Activated CD8-positive, alpha-beta memory T cell treated with anti-CD3 and anti-CD28 coated beads for 1 hour (primary cell): ENCODE results near the gene FOXK2.
A peak's percentile ranks its signal among the peaks of the same experiment; 100 is the strongest.
"Not testable (repeated sequence)": the region's sequence is repeated elsewhere in the genome, so short reads cannot be mapped to it uniquely, and the experiment has no call there.

Experiments
- DNase-seq, 2 donors: peaks; one replicate each; pipeline ENCODE4 v3.0.0-alpha.2; 2020; ENCODE audit warnings: low read depth in 1 of 2; ENCODE audit errors: extremely low read depth in 1 of 2

The FOXK2 gene

GRCh38 chr17:82528484-82529265, 9.1 kb downstream of the FOXK2 start:
- DNase-seq, result no peak

DNA sequence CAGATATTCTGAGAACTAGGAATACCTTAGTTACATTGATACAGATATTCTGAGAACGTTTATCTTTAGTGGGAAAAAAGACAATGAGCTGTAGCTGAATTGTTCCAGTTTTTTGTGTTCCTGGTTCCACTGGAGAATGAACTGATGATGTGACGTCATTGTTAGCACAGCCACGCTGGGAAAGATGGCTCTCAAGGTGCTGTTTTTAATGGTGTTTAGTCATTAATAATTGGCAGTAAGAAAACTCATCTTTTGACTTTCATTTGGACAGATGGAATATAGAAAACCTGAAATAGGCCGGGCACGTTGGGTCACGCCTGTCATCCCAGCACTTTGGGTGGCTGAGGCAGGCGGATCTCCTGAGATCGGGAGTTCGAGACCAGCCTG, 10.4 kb downstream of the FOXK2 start:
- DNase-seq, result no peak

- DNase-seq, result no peak
Measured at GRCh38 chr17:82531431-82531881, 11.9 kb downstream of the FOXK2 start.

DNA sequence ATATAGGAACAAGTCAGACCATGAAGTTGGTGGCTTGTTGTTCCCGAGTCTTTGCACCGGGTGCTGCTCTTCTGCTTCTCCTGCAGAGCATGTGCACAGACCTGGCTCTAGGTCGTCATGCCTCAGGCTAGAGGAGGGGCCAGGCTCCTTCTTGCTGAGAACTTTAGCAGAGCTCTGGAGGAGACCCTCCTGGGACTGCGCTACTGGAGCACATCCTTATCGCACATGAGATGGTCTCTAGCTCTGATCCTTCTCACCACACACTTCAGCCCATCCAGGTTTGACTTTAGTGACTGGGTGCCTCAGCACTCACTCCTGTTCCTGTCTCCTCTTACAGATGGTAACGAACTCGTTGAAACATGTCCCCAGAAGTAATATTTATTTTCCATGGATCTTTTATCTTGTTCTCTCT, 14.9 kb downstream of the FOXK2 start:
- DNase-seq, result no peak

GRCh38 chr17:82536512-82537201, 17.1 kb downstream of the FOXK2 start:
- DNase-seq, result no peak

DNA sequence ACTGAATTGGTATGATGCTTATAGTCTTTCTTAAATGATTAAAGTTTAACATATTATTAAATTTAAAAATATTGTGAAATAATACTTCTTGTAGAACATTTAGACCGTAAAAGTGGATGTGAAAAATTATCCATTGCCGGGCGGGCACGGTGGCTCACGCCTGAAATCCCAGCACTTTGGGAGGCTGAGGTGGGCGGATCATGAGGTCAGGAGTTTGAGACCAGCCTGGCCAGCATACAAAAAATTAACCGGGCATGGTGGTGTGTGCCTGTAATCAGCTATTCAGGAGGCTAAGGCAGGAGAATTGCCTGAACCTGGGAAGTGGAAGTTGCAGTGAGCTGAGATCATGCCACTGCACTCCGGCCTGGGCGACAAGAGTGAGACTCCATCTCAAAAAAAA, 17.7 kb downstream of the FOXK2 start:
- not testable (repeated sequence) for DNase-seq

DNA sequence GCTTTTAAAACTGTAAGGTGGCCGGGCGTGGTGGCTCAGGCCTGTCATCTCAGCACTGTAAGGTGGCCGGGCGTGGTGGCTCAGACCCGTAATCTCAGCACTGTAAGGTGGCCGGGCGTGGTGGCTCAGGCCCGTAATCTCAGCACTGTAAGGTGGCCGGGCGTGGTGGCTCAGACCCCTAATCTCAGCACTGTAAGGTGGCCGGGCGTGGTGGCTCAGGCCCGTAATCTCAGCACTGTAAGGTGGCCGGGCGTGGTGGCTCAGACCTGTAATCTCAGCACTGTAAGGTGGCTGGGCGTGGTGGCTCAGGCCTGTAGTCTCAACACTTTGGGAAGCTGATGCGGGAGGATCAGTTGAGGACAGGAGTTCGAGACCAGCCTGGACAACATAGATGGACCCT, 19.5 kb downstream of the FOXK2 start:
- not testable (repeated sequence) for DNase-seq

DNA sequence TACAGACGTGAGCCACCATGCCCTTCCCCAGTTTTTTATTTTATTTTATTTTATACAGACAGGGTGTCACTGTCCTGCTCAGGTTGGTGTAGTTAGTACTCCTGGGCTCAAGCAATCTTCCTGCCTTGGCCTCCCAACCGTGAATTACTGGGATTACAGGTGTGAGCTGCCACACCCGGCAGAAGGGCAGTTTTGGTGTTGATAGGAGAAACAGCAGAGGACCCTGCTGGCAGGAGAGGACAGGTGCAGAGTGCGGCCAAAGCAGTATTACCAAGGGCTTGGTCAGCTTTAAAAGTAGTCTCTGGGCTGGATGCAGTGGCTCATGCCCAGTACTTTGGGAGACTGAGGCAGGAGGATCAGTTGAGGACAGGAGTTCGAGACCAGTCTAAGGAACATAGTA, 22.9 kb downstream of the FOXK2 start:
- no peak for DNase-seq

DNA sequence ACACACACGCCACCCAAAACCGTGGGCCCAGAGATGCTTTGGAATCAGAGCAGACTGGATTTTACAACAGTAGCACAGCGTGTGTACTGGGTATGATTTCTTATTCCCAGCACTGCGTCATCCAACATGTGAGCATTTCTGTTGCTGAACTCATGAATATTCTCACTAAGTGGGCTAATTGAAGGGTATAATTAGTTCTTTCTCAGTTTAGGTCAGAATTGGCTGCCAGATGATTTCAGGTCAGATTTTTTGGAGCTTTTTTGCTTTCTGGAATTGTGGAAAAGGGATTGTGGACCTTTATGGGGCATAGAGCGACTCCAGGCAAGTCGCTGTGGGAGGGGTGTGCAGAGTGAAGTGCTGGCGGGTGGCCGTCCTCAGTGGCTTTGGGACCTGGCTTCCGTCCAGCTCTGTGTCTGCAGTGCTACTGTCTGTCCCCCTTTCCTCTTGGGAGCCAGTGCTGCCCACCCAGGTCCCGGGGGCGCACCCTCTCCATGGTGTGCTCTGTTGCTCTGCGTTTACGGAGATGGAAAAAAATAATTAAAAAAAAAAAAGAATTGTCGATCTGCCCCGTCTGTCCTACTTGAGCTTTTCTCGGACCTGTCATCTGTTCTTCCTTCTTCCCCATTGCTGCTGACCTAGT, 25.0 kb downstream of the FOXK2 start:
- DNase-seq, result no peak

GRCh38 chr17:82545071-82545462, 25.5 kb downstream of the FOXK2 start:
- DNase-seq, result no peak

DNA sequence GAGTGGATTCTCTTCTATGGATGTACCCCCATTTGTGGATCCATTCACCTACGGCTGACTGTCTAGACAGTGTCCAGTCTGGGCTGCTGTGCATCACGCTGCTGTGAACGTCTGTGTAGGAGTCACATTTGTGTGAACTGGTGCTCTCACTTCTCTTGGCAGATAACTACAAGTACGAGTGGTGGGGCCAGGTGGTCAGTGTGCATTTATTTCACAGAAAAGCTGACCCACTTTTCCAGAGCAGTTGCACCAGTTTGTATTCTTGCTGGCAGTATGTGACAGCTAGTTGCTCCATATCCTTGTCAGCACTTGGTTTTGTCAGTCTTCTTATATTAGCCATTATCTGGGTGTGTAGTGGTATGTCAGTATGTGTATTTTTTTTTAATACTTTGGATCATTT, 28.4 kb downstream of the FOXK2 start:
- DNase-seq, result no peak

GRCh38 chr17:82548681-82549303, 29.3 kb downstream of the FOXK2 start:
- DNase-seq, result no peak

DNA sequence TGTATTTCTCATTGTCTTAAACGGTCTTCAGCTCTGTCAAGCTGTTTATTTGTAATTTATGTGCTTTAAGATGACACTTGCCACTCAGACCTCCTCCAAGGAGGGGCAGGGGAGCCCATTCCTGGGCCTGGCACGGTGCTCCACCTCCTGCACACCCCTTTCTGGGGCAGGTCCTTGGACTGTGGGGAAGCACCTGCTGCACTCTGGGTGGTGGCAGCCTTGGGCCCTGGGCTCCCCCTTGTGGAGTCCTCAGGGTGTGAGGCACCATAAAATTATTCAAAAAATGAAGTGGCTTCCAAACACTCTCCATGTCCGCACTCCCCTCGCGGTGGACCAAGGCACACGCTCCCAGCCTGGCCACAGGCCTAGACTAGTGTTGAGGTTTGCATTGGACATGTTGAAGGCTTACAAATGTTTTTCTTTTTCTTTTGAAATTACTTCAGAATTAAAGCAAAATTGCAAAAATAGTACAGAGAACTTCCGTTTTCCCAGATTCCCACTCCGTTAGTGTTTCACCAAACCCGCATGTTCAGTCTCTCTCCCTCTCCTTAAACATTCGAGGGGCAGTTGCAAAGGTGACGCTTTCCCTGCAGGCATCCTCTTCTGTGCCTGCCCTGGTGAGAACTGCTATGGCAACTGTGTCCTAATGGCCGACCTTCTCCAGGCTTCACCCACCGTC, 32.4 kb downstream of the FOXK2 start:
- DNase-seq, result peak; percentile 36 to 50

GRCh38 chr17:82552580-82552979, 33.0 kb downstream of the FOXK2 start:
- no peak for DNase-seq

GRCh38 chr17:82553210-82553930, 33.8 kb downstream of the FOXK2 start:
- DNase-seq, result no peak

GRCh38 chr17:82557510-82557909, 38.0 kb downstream of the FOXK2 start:
- DNase-seq, result not testable (repeated sequence)

DNA sequence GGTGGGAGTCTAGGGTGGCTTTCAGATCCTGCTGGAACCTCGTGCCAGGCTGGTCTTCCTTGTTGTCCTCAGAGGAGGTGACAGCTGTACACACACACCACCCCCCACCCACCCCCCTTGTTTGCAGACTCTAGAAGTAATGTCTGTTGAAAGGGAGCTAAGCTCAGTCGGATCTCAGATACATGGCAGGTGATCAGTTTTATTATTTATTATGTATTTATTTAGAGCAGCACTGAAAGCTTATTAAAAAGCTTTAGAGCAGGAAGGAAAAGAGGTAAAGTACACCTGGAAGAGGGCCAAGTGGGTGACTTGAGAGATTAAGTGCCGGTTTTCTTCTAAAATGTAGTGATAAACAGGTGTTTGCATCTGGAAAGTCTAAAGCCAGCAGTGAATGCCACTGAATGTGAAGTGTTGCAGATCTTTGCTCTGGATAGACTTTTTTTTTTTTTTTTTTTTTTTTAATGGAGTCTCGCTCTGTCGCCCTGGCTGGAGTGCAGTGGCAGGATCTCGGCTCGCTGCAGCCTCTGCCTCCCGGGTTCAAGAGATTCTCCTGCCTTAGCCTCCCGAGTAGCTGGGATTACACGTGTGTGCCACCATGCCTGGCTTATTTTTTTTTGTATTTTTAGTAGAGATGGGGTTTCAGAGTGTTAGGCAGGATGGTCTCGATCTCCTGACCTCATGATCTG, 40.2 kb downstream of the FOXK2 start:
- no peak for DNase-seq

DNA sequence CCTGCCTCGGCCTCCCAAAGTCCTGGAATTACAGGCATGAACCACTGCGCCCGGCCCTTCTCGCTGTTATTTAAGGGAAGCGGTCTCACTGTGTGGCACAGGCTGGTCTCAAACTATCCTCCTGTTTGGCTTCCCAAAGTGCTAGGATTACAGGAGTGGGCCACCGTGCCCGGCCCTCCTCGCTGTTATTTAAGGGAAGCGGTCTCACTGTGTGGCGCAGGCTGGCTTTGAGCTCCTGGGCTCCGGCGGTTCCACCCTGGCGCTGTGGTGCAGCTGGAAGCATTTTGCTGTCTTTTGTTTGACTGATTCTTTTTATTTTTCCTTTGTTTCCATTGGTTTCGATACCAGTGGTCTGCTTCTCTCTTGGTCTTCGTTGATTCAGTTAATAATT, 40.7 kb downstream of the FOXK2 start:
- no peak for DNase-seq

- no peak for DNase-seq
Measured at GRCh38 chr17:82560802-82561428, 41.4 kb downstream of the FOXK2 start.
